ENCODE results near the gene PRC1.

The PRC1 gene

GRCh38 chr15:91031796-91032195 lies 37.5 kb upstream of the PRC1 start:
- TF ChIP-seq CTCF (IDR thresholded peaks at IDR 0.05; ENCODE audit: borderline replicate concordance, control extremely low read depth, extremely low read depth, insufficient read depth, missing control alignments), result no peak
- in situ Hi-C loops (cut with MboI; ENCODE audit: low sequenced_read_pairs, unreplicated experiment), result no loop called here
- no peak for DNase-seq (ENCODE audit: low spot score)

GRCh38 chr15:91027677-91028076 lies 33.3 kb upstream of the PRC1 start:
- DNase-seq (ENCODE audit: low spot score), result no peak
- TF ChIP-seq CTCF (IDR thresholded peaks at IDR 0.05; ENCODE audit: borderline replicate concordance, control extremely low read depth, extremely low read depth, insufficient read depth, missing control alignments), result no peak
- in situ Hi-C loops (cut with MboI; ENCODE audit: low sequenced_read_pairs, unreplicated experiment), result no loop called here

- TF ChIP-seq CTCF (IDR thresholded peaks at IDR 0.05; ENCODE audit: borderline replicate concordance, control extremely low read depth, extremely low read depth, insufficient read depth, missing control alignments), result no peak
- in situ Hi-C loops (cut with MboI; ENCODE audit: low sequenced_read_pairs, unreplicated experiment), result no loop called here
- DNase-seq (ENCODE audit: low spot score), result no peak
Observed at GRCh38 chr15:91023720-91024119, 29.4 kb upstream of the PRC1 start.

- in situ Hi-C loops (cut with MboI; ENCODE audit: low sequenced_read_pairs, unreplicated experiment), result no loop called here
- no peak for DNase-seq (ENCODE audit: low spot score)
- no peak for TF ChIP-seq CTCF (IDR thresholded peaks at IDR 0.05; ENCODE audit: borderline replicate concordance, control extremely low read depth, extremely low read depth, insufficient read depth, missing control alignments)
Observed at GRCh38 chr15:91022832-91023129, 28.4 kb upstream of the PRC1 start.

- in situ Hi-C loops (cut with MboI; ENCODE audit: low sequenced_read_pairs, unreplicated experiment), result no loop called here
- peak; percentile 80 for DNase-seq (ENCODE audit: low spot score)
- TF ChIP-seq CTCF (IDR thresholded peaks at IDR 0.05; ENCODE audit: borderline replicate concordance, control extremely low read depth, extremely low read depth, insufficient read depth, missing control alignments), result no peak
Observed at GRCh38 chr15:91022075-91022831, 27.9 kb upstream of the PRC1 start, which contains the start of gene VPS33B. Gene VPS33B (minus strand): TSS chr15:91022594. CDS start chr15:91022249, 345 bp downstream.

GRCh38 chr15:91021516-91022074 lies 27.3 kb upstream of the PRC1 start:
- in situ Hi-C loops (cut with MboI; ENCODE audit: low sequenced_read_pairs, unreplicated experiment), result no loop called here
- no peak for DNase-seq (ENCODE audit: low spot score)
- TF ChIP-seq CTCF (IDR thresholded peaks at IDR 0.05; ENCODE audit: borderline replicate concordance, control extremely low read depth, extremely low read depth, insufficient read depth, missing control alignments), result no peak
